Neural progenitor cell (in vitro differentiated cells): Measurements from ENCODE around the gene TREM1.
"Not testable (repeated sequence)": the region's sequence is repeated elsewhere in the genome, so short reads cannot be mapped to it uniquely, and the experiment has no call there.

Source experiments
- CTCF ChIP-seq: fragments of 200-600 bp; sonication (generic); IDR thresholded peaks from 2 replicates; pipeline ENCODE4 v1.5.1; 2017; ENCODE audit warnings: antibody characterized with exemption, mild to moderate bottlenecking
- EZH2 ChIP-seq: fragments of 200-600 bp; sonication (generic); IDR thresholded peaks from 2 replicates; pipeline ENCODE4 v1.6.1; 2017; ENCODE audit warnings: antibody characterized with exemption, mild to moderate bottlenecking, moderate library complexity
- EZH2phosphoT487 ChIP-seq: fragments of 200-600 bp; sonication (generic); IDR thresholded peaks from 2 replicates; pipeline ENCODE4 v1.6.1; 2017; ENCODE audit warnings: antibody characterized with exemption

DNA sequence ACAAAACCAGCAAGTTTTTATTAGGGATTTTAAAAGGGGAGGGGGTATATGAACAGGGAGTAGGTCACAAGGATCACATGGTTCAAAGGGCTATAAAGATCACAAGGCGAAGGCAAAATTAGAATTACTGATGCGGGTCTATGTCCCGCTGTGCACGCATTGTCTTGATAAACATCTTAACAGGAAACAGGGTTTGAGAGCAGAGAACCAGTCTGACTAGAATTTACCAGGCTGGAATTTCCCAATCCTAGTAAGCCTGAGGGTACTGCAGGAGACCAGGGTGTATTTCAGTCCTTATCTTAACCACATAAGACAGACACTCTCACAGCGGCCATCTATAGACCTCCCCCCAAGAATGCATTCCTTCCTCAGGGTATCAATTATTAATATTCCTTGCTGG lies 10.8 kb upstream of the TREM1 start:
- not testable (repeated sequence) for TF ChIP-seq EZH2, CTCF, EZH2phosphoT487
